ENCODE measurements around the gene C2orf74.
A peak's percentile ranks its signal among the peaks of the same experiment; 100 is the strongest.
"Not testable (repeated sequence)": the region's sequence is repeated elsewhere in the genome, so short reads cannot be mapped to it uniquely, and the experiment has no call there.

C2orf74 gene

GRCh38 chr2:61172671-61173070 is 10.7 kb downstream of the C2orf74 start:
- H3K27ac ChIP-seq = no peak overlapping the region
- no peak for DNase-seq (ENCODE audit: low read depth, low spot score)

- H3K27ac ChIP-seq = no peak overlapping the region
- DNase-seq (ENCODE audit: low read depth, low spot score) = no peak
Measured at GRCh38 chr2:61173116-61173515, 11.1 kb downstream of the C2orf74 start.

- DNase-seq (ENCODE audit: low read depth, low spot score) = no peak
Measured at GRCh38 chr2:61175036-61175435, 13.0 kb downstream of the C2orf74 start.

GRCh38 chr2:61176755-61177726 is 15.1 kb downstream of the C2orf74 start:
- peak; percentile 59 for DNase-seq (ENCODE audit: low read depth, low spot score)
- H3K27ac ChIP-seq = peak overlapping the region; percentile 79

More at GRCh38 chr2:61175036-61175435, 13.0 kb downstream of the C2orf74 start:
- H3K27ac ChIP-seq = no peak overlapping the region

GRCh38 chr2:61177727-61178549 is 15.9 kb downstream of the C2orf74 start:
- peak overlapping the region; percentile 79 for H3K27ac ChIP-seq
- DNase-seq (ENCODE audit: low read depth, low spot score) = no peak

- DNase-seq (ENCODE audit: low read depth, low spot score) = no peak
- H3K27ac ChIP-seq = peak overlapping the region; percentile 79
Measured at GRCh38 chr2:61178603-61179545, 16.9 kb downstream of the C2orf74 start.

GRCh38 chr2:61179701-61180639 is 18.0 kb downstream of the C2orf74 start:
- H3K27ac ChIP-seq = peak overlapping the region; percentile 79
- no peak for DNase-seq (ENCODE audit: low read depth, low spot score)

- no peak for DNase-seq (ENCODE audit: low read depth, low spot score)
- H3K27ac ChIP-seq = peak overlapping the region; percentile 79
Measured at GRCh38 chr2:61180686-61181085, 18.7 kb downstream of the C2orf74 start.

GRCh38 chr2:61181382-61182058 is 19.5 kb downstream of the C2orf74 start:
- no peak for DNase-seq (ENCODE audit: low read depth, low spot score)
- no peak overlapping the region for H3K27ac ChIP-seq

- no peak for DNase-seq (ENCODE audit: low read depth, low spot score)
- no peak overlapping the region for H3K27ac ChIP-seq
Measured at GRCh38 chr2:61182059-61182383, 20.0 kb downstream of the C2orf74 start.

GRCh38 chr2:61183795-61184194 is 21.8 kb downstream of the C2orf74 start:
- no peak for DNase-seq (ENCODE audit: low read depth, low spot score)

GRCh38 chr2:61184263-61184662 is 22.3 kb downstream of the C2orf74 start:
- DNase-seq (ENCODE audit: low read depth, low spot score) = no peak
- no peak overlapping the region for H3K27ac ChIP-seq

More at GRCh38 chr2:61183795-61184194, 21.8 kb downstream of the C2orf74 start:
- H3K27ac ChIP-seq = no peak overlapping the region

GRCh38 chr2:61185231-61185728 is 23.3 kb downstream of the C2orf74 start:
- H3K27ac ChIP-seq = no peak overlapping the region
- no peak for DNase-seq (ENCODE audit: low read depth, low spot score)

- DNase-seq (ENCODE audit: low read depth, low spot score) = no peak
- H3K27ac ChIP-seq = no peak overlapping the region
Measured at GRCh38 chr2:61187085-61187484, 25.1 kb downstream of the C2orf74 start.

- DNase-seq (ENCODE audit: low read depth, low spot score) = peak; percentile 36
- H3K27ac ChIP-seq = peak overlapping the region; percentile 41
Measured at GRCh38 chr2:61193670-61194561, 31.9 kb downstream of the C2orf74 start.

GRCh38 chr2:61194646-61195045 is 32.7 kb downstream of the C2orf74 start:
- DNase-seq (ENCODE audit: low read depth, low spot score) = not testable (repeated sequence)
- H3K27ac ChIP-seq = peak overlapping the region; percentile 41

GRCh38 chr2:61196671-61197070 is 34.7 kb downstream of the C2orf74 start:
- no peak for DNase-seq (ENCODE audit: low read depth, low spot score)

More at GRCh38 chr2:61196671-61197070, 34.7 kb downstream of the C2orf74 start:
- no peak overlapping the region for H3K27ac ChIP-seq

All from epithelial cell of prostate (primary cell).